ENCODE data around the gene FAM204A.

Gene FAM204A

DNA sequence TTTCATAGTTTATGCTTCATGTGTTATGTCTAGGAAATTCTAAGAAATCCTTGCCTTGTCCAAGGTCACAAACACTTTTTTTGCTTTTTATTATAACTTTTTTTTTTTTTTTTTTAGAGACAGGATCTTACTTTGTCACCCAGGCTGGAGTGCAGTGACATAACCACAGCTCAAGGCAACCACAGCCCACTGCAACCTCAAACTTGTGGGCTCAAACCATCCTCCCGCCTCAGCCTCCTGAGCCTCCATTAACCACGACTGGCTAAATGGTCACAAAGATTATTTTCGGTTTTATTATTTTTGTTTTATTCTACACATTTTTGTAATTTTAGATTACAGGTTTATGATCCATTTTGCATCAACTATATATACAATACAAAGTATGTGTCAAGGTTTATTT is 7.1 kb upstream of the FAM204A start:
- DNase-seq (ENCODE audit: low read depth) = no peak
- H3K4me3 ChIP-seq (ENCODE audit: low read depth, low read length) = no peak overlapping the region
- no peak for TF ChIP-seq CTCF (IDR thresholded peaks at IDR 0.05; ENCODE audit: low read depth, low read length, missing control alignments)

DNA sequence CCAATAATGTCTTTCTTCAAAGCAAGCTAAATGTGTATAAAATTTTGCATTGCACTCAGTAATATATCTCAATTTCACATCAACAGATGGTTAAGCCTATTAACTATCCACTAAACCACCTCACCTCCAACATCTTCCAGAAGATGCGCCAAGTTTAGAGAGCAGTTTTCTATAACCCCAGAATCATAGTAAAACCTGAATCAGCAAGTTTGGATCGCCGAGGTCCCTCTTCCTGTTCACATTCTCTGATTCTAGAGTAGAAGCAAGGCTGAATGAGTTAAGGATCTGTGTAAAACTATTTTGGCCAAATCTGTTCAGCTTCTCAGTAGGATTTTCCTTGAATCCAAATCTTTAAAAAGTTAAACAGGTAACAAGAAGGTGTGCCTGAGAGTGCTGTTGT is 1.4 kb upstream of the FAM204A start:
- no peak for TF ChIP-seq CTCF (IDR thresholded peaks at IDR 0.05; ENCODE audit: low read depth, low read length, missing control alignments)
- no peak for DNase-seq (ENCODE audit: low read depth)
- no peak overlapping the region for H3K4me3 ChIP-seq (ENCODE audit: low read depth, low read length)

DNA sequence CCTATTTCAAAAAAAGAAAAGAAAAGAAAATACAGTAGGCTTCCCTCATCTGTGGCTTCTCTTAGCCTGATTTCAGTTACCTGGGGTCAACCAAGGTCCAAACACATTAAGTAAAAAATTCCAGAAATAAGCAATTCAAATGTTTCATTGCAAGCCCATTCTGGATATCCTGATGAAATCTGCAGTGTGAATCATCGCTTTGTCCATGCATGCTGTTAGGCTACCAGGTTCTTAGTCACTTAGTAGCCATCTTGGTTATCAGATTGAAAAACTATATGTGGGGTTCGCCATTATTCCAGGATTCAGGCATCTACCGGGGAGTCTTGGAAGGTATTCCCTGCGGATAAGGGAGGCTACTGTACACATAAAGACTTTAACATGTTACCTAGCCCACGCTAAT is 991 bp upstream of the FAM204A start:
- H3K4me3 ChIP-seq (ENCODE audit: low read depth, low read length) = no peak overlapping the region
- no peak for TF ChIP-seq CTCF (IDR thresholded peaks at IDR 0.05; ENCODE audit: low read depth, low read length, missing control alignments)
- no peak for DNase-seq (ENCODE audit: low read depth)

DNA sequence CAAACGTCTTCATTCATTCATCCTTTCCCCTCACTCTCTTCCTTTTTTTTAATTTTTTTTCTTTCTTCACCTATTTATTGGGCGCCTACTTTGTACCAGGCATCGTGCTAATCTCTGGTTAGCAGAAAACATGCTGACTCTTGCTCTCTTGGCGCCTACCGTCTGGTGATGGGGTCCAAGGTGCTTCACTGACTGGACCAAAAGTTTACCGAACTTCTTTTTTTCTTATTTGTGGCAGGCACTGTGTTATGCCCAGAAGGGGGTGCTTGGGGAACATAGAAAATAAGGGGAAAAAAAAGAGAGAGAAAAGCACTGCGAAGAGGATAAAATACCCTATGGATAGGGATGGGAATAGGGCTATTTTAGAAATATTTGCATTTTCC is 505 bp upstream of the FAM204A start:
- peak overlapping the region; percentile 94 for H3K4me3 ChIP-seq (ENCODE audit: low read depth, low read length)
- TF ChIP-seq CTCF (IDR thresholded peaks at IDR 0.05; ENCODE audit: low read depth, low read length, missing control alignments) = no peak
- DNase-seq (ENCODE audit: low read depth) = no peak

GRCh38 chr10:118340486-118340885 is 1.6 kb downstream of the FAM204A start:
- no peak overlapping the region; the same call in 1 of the 2 replicates for H3K4me3 ChIP-seq (ENCODE audit: low read depth, low read length)
- no peak for TF ChIP-seq CTCF (IDR thresholded peaks at IDR 0.05; ENCODE audit: low read depth, low read length, missing control alignments)
- DNase-seq (ENCODE audit: low read depth) = no peak

DNA sequence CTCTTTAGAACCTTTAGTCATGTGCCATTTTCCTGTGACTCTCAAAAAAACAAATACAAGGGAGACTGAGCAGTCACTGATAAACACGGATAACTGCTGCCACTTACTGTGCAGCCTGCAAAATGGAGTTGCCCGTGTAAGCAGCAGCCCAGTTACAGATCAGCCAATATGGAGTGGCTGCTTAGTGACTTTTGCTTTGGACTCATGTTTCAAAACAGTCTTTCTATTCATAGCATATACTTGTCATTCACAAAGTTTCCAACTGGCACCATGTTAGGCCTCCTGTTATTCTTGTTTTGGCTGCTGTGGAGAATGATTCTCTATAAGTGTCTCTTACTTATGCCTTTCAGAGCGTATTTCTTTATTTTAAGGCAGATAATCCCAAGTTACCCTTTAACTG is 3.0 kb downstream of the FAM204A start:
- no peak for DNase-seq (ENCODE audit: low read depth)

More for the DNA sequence above, 3.0 kb downstream of the FAM204A start:
- no peak for TF ChIP-seq CTCF (IDR thresholded peaks at IDR 0.05; ENCODE audit: low read depth, low read length, missing control alignments)
- H3K4me3 ChIP-seq (ENCODE audit: low read depth, low read length) = no peak overlapping the region

All from GM12864 (cell line).